H9 (cell line): Measurements from ENCODE around the gene C14orf132. TPM values are rescaled to one million over a fixed set of nuclear protein-coding genes. Genes with fewer than 3 reads are reported as not detected.
A peak's percentile ranks its signal among the peaks of the same experiment; 100 is the strongest.

Experiments used
- DNase-seq: peaks from one replicate; pipeline ENCODE4 v3.0.0-alpha.2; 2017
- H2AFZ ChIP-seq: one replicate; pipeline ENCODE4 v1.6.1; 2013; ENCODE audit warnings: mild to moderate bottlenecking, low read length, control low read depth, moderate library complexity
- H2AK5ac ChIP-seq: 2 replicates; pipeline ENCODE4 v1.6.1; 2013; ENCODE audit warnings: low read length, control low read depth, mixed read lengths; ENCODE audit not compliant: insufficient read length
- H2BK120ac ChIP-seq: one replicate; pipeline ENCODE4 v1.6.1; 2013; ENCODE audit warnings: low read depth, mild to moderate bottlenecking, low read length, control low read depth, inconsistent platforms; ENCODE audit not compliant: poor library complexity, severe bottlenecking
- H2BK12ac ChIP-seq: 2 replicates; pipeline ENCODE4 v1.6.1; 2013; ENCODE audit warnings: low read length, control low read depth, mixed read lengths, low read depth; ENCODE audit not compliant: insufficient read length
- H2BK15ac ChIP-seq: 2 replicates; pipeline ENCODE4 v1.6.1; 2013; ENCODE audit warnings: low read depth, low read length, control low read depth
- H2BK20ac ChIP-seq: one replicate; pipeline ENCODE4 v1.6.1; 2013; ENCODE audit warnings: low read depth, mild to moderate bottlenecking, low read length, control low read depth, inconsistent platforms; ENCODE audit not compliant: poor library complexity, severe bottlenecking
- H2BK5ac ChIP-seq: 2 replicates; pipeline ENCODE4 v1.6.1; 2013; ENCODE audit warnings: low read length, control low read depth, mixed read lengths; ENCODE audit not compliant: insufficient read length
- H3K14ac ChIP-seq: 2 replicates; pipeline ENCODE4 v1.6.1; 2013; ENCODE audit warnings: low read length, control low read depth; ENCODE audit not compliant: insufficient read depth
- H3K18ac ChIP-seq: 2 replicates; pipeline ENCODE4 v1.6.1; 2013; ENCODE audit warnings: low read depth, mild to moderate bottlenecking, mixed read lengths, low read length, control low read depth; ENCODE audit not compliant: insufficient read length
- H3K23ac ChIP-seq: 2 replicates; pipeline ENCODE4 v1.6.1; 2013; ENCODE audit warnings: low read length, control low read depth, mixed read lengths, low read depth; ENCODE audit not compliant: insufficient read length
- H3K23me2 ChIP-seq: 2 replicates; pipeline ENCODE4 v1.6.1; 2013; ENCODE audit warnings: low read depth, mild to moderate bottlenecking, mixed read lengths, low read length, control low read depth; ENCODE audit not compliant: insufficient read length, poor library complexity, severe bottlenecking
- H3K27ac ChIP-seq: 2 replicates; pipeline ENCODE4 v1.5.1; 2013; ENCODE audit warnings: low read length, control low read depth, mixed read lengths, low read depth; ENCODE audit not compliant: insufficient read length
- H3K27me3 ChIP-seq: 2 replicates; pipeline ENCODE4 v1.6.1; 2013; ENCODE audit warnings: low read length, control low read depth, inconsistent platforms; ENCODE audit not compliant: insufficient read depth
- H3K4ac ChIP-seq: 2 replicates; pipeline ENCODE4 v1.6.1; 2013; ENCODE audit warnings: low read depth, mild to moderate bottlenecking, control low read depth, inconsistent platforms, low read length, moderate library complexity
- H3K4me1 ChIP-seq: 2 replicates; pipeline ENCODE4 v1.6.1; 2013; ENCODE audit warnings: low read length, control low read depth, inconsistent platforms; ENCODE audit not compliant: insufficient read depth
- H3K4me2 ChIP-seq: 2 replicates; pipeline ENCODE4 v1.6.1; 2013; ENCODE audit warnings: low read length, control low read depth, mixed read lengths; ENCODE audit not compliant: insufficient read length, insufficient read depth
- H3K56ac ChIP-seq: 2 replicates; pipeline ENCODE4 v1.6.1; 2013; ENCODE audit warnings: low read depth, mild to moderate bottlenecking, mixed read lengths, low read length, control low read depth; ENCODE audit not compliant: insufficient read length
- H3K79me1 ChIP-seq: 2 replicates; pipeline ENCODE4 v1.6.1; 2013; ENCODE audit warnings: low read depth, mild to moderate bottlenecking, moderate library complexity, low read length, control low read depth, inconsistent platforms; ENCODE audit not compliant: insufficient read depth, poor library complexity, severe bottlenecking
- H3K79me2 ChIP-seq: 2 replicates; pipeline ENCODE4 v1.6.1; 2013; ENCODE audit warnings: low read length, control low read depth, inconsistent platforms; ENCODE audit not compliant: insufficient read depth
- H3K9ac ChIP-seq: 2 replicates; pipeline ENCODE4 v1.6.1; 2013; ENCODE audit warnings: low read length, control low read depth, mixed read lengths; ENCODE audit not compliant: insufficient read length; ENCODE audit errors: extremely low read depth
- H3K9me3 ChIP-seq: one replicate; pipeline ENCODE4 v1.6.1; 2013; ENCODE audit warnings: low read depth, low read length, inconsistent platforms; ENCODE audit not compliant: control insufficient read depth
- H3T11ph ChIP-seq: one replicate; pipeline ENCODE4 v1.6.1; 2013; ENCODE audit warnings: mild to moderate bottlenecking, low read length, control low read depth, inconsistent platforms
- H4K20me1 ChIP-seq: one replicate; pipeline ENCODE4 v1.6.1; 2013; ENCODE audit not compliant: control insufficient read depth, insufficient read length, insufficient read depth
- H4K5ac ChIP-seq: 2 replicates; pipeline ENCODE4 v1.6.1; 2013; ENCODE audit warnings: low read depth, mild to moderate bottlenecking, mixed read lengths, low read length, control low read depth; ENCODE audit not compliant: insufficient read length
- H4K8ac ChIP-seq: replicated peaks from 2 replicates; pipeline ENCODE4 v1.6.1; 2013; ENCODE audit warnings: low read length, control low read depth, mixed read lengths, low read depth; ENCODE audit not compliant: insufficient read length
- H4K91ac ChIP-seq: 2 replicates; pipeline ENCODE4 v1.6.1; 2013; ENCODE audit warnings: low read depth, mild to moderate bottlenecking, moderate library complexity, mixed read lengths, low read length, control low read depth; ENCODE audit not compliant: insufficient read length
- H3K27ac Mint-ChIP-seq, 3 experiments: 2 replicates in 2 of 3; 3 replicates in 1 of 3; pipeline ENCODE4 v1.8.0; 2020 to 2021; ENCODE audit warnings: mixed read lengths in 3 of 3, mild to moderate bottlenecking in 1 of 3, moderate library complexity in 1 of 3
- H3K27me3 Mint-ChIP-seq: 2 replicates; pipeline ENCODE4 v1.8.0; 2021; ENCODE audit warnings: low read depth, mild to moderate bottlenecking, moderate library complexity, mixed read lengths
- H3K36me3 Mint-ChIP-seq, 3 experiments: 2 replicates in 2 of 3; 3 replicates in 1 of 3; pipeline ENCODE4 v1.8.0; 2020 to 2021; ENCODE audit warnings: low read depth in 3 of 3, mixed read lengths in 3 of 3; ENCODE audit not compliant: insufficient read depth in 1 of 3
- H3K4me1 Mint-ChIP-seq, 2 experiments: 2 replicates each; pipeline ENCODE4 v1.8.0; 2020; ENCODE audit warnings: mixed read lengths in 2 of 2
- H3K4me3 Mint-ChIP-seq, 2 experiments: 2 replicates in 1 of 2; 3 replicates in 1 of 2; pipeline ENCODE4 v1.8.0; 2020 to 2021; ENCODE audit warnings: mild to moderate bottlenecking in 2 of 2, mixed read lengths in 2 of 2, moderate library complexity in 1 of 2
- H3K9me3 Mint-ChIP-seq, 2 experiments: 2 replicates in 1 of 2; 3 replicates in 1 of 2; pipeline ENCODE4 v1.8.0; 2020; ENCODE audit warnings: mild to moderate bottlenecking in 2 of 2, mixed read lengths in 2 of 2, moderate library complexity in 1 of 2
- CTCF ChIP-seq: fragments of 200-600 bp; sonication (generic); conservative IDR thresholded peaks from 3 replicates; pipeline ENCODE4 v1.8.0; 2021; ENCODE audit warnings: antibody characterized with exemption, mild to moderate bottlenecking
- WGBS: extraction: QIAGEN DNeasy Blood & Tissue Kit; methylation state at CpG from one replicate; pipeline ENCODE4 v1.1.7; 2013; ENCODE audit warnings: missing lambda C conversion rate, low lambda C conversion rate, mixed read lengths; ENCODE audit not compliant: insufficient read length; ENCODE audit errors: extremely low coverage; 5-methylcytosine and 5-hydroxymethylcytosine counted together
- total RNA-seq: library from RNA; stranded (reverse); gene quantifications from 2 replicates; pipeline ENCODE4 v1.2.1, GENCODE V29; 2021

Gene C14orf132
- total RNA-seq, 1 experiment from 2014 or later: 5.7 TPM

- H3K9ac ChIP-seq: no peak overlapping the region
- peak overlapping the region; percentile 80 to 91; a peak in 3 of 5 replicates for H3K4me3 Mint-ChIP-seq
Observed at GRCh38 chr14:96040828-96041371, 1.7 kb downstream of the C14orf132 start.

More at GRCh38 chr14:96040828-96041371, 1.7 kb downstream of the C14orf132 start:
- H3K4me1 Mint-ChIP-seq: peaks cover 15 to 29% of the 10 kb centered on the region in 2 experiments
- Histone ChIP-seq H3K79me2 (peaks cover 2% of the 10 kb centered on the region; the same call in 1 of the 2 replicates), H3K9me3 (no peaks in the 10 kb centered on the region), H3T11ph (no peak overlapping the region), H3K18ac (peak overlapping the region; percentile 26), H2BK120ac (no peak overlapping the region), H3K79me1 (no peaks in the 10 kb centered on the region), H3K27me3 (peaks cover 13% of the 10 kb centered on the region), H3K23me2 (peaks cover 9% of the 10 kb centered on the region), H4K20me1 (no peaks in the 10 kb centered on the region), H3K4me1 (peaks cover 3% of the 10 kb centered on the region; the same call in 1 of the 2 replicates), H3K56ac (no peak overlapping the region), H2AK5ac (no peak overlapping the region), H3K4ac (no peak overlapping the region), H2BK15ac (no peak overlapping the region), H4K5ac (no peak overlapping the region), H3K4me2 (no peak overlapping the region), H4K91ac (no peak overlapping the region), H2BK20ac (no peak overlapping the region), H3K27ac (no peak overlapping the region), H2BK12ac (no peak overlapping the region), H3K14ac (no peak overlapping the region), H2BK5ac (no peak overlapping the region), H4K8ac (no peak overlapping the region), H2AFZ (no peak overlapping the region), H3K23ac (no peak overlapping the region)
- peaks cover 0 to 5% of the 10 kb centered on the region in 2 experiments; a peak in 2 of 5 replicates for H3K9me3 Mint-ChIP-seq
- no peak for TF ChIP-seq CTCF
- WGBS: no CpG with 5 or more reads among the region's 9 CpGs
- peaks cover 64% of the 10 kb centered on the region for H3K27me3 Mint-ChIP-seq
- no peak overlapping the region for H3K27ac Mint-ChIP-seq
- H3K36me3 Mint-ChIP-seq: peaks cover 0 to 9% (median 5%) of the 10 kb centered on the region in 3 experiments; a peak in 5 of 7 replicates
- DNase-seq: no peak
